Stimulated activated CD4-positive, alpha-beta T cell treated with anti-CD3 and anti-CD28 coated beads, TNF-alpha, amount 100 ng/mL, for 48 hours (primary cell): ENCODE measurements around the gene EP300.
A peak's percentile ranks its signal among the peaks of the same experiment; 100 is the strongest.
"Not testable (repeated sequence)": the region's sequence is repeated elsewhere in the genome, so short reads cannot be mapped to it uniquely, and the experiment has no call there.

ENCODE experiments used
- DNase-seq, 3 donors: peaks; one replicate each; pipeline ENCODE4 v3.0.0-alpha.2; 2020; ENCODE audit warnings: low read depth in 3 of 3

The EP300 gene

DNA sequence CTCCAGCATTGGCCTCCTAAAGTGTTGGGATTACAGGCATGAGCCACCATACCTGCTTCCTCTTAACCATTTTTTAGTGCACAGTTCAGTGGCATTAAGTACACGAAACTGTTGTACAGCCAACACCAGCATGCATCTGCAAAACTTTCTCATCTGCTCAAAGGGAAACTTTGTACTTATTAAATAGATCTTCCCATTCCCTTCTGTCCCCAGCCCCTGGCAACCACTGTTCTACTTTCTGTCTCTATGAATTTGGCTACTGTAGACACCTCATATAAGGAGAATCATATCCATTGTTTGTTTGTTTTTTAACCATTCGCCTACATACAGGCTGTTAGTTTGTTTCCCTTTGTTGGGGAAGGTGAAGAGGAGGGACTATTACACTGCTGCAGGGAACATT is 6.5 kb upstream of the EP300 start:
- DNase-seq: no peak

DNA sequence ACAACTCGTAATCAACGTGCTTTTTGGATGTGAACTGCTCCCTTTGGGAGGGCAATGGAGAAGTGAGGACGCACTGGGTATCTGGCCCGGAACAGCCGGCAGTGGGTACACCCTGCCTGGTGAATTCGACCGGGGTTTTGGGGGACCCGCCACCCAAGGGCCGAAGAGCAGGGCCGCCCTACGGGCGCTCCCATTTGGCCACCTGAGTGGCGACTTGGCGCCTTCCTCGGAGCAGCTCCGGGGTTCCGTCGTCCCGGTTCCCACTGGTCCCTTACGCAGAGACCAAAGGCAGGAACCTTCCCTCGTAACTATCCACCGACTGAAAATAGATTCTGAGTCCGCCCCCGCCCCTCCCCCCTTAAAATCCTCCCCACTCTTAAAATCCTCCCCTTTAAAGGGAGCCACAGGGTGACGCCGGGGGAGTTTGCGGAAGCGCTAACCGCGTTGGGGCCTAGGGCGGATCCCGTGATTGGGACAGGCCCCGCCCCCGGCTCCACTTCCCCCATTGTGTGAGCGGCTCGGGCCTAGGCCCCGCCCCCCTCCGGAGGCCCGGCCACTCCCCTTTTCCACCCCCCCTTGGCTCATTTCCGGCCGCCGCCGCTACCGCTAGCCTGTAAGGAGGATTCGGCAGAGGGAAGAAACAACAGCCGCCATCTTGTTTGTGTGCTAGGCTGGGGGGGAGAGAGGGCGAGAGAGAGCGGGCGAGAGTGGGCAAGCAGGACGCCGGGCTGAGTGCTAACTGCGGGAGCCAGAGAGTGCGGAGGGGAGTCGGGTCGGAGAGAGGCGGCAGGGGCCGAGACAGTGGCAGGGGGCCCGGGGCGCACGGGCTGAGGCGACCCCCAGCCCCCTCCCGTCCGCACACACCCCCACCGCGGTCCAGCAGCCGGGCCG is 1.0 kb upstream of the EP300 start:
- DNase-seq: peak; percentile 99

GRCh38 chr22:41092847-41093411 is 537 bp downstream of the EP300 start:
- DNase-seq: no peak

GRCh38 chr22:41094041-41094593 is 1.7 kb downstream of the EP300 start:
- no peak for DNase-seq

GRCh38 chr22:41096391-41096790 is 4.0 kb downstream of the EP300 start:
- DNase-seq: no peak

GRCh38 chr22:41096841-41097240 is 4.4 kb downstream of the EP300 start:
- no peak for DNase-seq

- DNase-seq: no peak
Observed at GRCh38 chr22:41099036-41099435, 6.6 kb downstream of the EP300 start.

DNA sequence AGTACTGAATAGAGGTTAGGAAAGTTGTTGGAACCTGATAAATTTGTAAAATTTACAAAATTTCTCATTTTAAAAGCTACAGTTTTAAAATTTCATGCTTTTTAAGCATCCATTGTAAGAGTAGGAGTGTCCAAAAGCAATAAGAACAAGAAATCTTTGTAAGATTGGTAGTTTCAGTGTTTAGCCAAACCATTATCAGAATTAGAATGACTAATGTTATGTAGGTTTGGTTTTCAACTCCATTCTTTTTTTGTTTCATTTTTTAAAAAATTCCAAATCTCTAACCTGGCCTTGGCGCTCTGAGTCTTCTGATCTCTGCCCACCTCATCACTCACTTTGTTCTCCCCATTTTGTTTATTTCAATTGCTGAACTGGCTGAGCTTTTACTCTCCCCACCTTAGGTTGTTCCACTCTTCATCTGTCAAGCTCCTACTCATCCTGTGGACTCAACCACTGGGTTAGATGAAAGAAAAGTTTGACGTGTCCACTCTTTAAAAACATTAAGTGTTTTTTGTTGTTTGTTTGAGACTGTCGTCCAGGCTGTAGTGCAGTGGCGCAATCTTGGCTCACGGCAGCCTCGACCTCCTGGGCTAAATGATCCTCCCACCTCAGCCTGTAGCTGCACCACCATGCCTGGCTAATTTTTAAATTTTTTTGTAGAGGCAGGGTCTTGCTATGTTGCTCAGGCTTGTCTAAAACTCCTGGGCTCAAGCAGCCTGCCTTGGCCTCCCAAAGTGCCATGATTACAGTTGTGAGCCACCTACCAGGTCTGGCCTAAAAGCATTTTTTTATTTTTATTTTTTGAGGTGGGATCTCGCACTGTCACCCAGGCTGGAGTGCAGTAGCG is 14.0 kb downstream of the EP300 start:
- no peak for DNase-seq

GRCh38 chr22:41106969-41107325 is 14.6 kb downstream of the EP300 start:
- DNase-seq: not testable (repeated sequence)

DNA sequence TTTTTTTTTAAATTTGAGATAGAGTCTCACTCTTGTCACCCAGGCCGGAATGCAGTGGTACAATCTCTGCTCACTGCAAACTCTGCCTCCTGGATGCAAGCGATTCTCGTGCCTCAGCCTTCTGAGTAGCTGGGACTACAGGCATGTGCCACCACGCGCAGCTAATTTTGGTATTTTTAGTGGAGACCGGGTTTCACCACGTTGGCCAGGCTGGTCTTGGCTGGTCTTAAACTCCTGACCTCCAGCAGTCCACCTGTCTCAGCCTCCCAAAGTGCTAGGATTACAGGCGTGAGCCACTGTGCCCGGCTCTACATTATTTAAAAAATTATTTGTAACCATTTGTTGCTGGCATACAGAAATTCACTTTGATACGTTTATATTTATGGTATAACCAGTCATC is 18.6 kb downstream of the EP300 start:
- DNase-seq: no peak

DNA sequence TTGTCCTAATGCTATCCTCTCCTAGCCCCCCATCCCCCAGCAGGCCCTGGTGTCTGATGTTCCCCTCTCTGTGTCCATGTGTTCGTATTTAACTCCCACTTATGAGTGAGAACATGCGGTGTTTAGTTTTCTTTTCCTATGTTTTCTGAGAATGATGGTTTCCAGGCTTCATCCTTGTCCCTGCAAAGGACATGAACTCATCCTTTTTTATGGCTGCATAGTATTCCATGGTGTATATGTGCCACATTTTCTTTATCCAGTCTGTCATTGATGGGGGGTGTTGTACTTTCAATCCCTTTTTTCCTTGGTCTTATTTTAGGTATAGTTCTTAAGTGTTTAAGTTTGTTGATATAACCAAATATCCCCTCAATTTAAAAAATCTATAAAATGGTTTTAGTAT is 23.9 kb downstream of the EP300 start:
- DNase-seq: no peak

DNA sequence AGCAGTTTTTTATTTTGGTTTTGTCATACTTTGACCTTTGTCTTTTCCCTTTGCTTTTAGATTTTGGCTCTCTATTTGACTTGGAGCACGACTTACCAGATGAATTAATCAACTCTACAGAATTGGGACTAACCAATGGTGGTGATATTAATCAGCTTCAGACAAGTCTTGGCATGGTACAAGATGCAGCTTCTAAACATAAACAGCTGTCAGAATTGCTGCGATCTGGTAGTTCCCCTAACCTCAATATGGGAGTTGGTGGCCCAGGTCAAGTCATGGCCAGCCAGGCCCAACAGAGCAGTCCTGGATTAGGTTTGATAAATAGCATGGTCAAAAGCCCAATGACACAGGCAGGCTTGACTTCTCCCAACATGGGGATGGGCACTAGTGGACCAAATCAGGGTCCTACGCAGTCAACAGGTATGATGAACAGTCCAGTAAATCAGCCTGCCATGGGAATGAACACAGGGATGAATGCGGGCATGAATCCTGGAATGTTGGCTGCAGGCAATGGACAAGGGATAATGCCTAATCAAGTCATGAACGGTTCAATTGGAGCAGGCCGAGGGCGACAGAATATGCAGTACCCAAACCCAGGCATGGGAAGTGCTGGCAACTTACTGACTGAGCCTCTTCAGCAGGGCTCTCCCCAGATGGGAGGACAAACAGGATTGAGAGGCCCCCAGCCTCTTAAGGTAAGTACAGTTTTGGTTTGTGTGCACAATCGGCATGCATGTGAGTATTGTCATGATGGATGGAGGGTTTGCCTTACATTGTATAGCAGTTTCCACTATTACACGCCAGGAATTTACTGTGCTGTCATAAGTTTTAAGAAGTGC is 25.0 kb downstream of the EP300 start:
- no peak for DNase-seq

DNA sequence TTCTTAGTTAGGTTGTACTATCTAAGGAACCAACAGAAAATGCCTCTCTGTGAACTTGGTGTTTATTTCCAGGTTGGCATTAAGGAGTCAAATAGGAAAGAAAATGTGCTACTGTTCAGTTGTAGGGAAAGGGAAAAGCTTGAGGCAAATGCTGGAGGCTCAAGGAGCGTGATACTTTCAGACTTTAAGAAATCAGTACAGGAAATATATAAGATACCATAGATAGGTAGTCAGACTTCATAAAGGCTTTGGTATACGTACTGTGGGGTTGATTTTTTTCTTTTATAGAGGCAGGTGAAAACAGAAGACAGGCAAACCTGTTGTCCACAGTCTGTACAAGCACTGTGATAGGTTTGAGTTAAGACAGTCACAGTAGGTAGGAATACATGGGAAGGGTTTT is 30.8 kb downstream of the EP300 start:
- DNase-seq: no peak

- no peak for DNase-seq
Observed at GRCh38 chr22:41124086-41124485, 31.7 kb downstream of the EP300 start.

DNA sequence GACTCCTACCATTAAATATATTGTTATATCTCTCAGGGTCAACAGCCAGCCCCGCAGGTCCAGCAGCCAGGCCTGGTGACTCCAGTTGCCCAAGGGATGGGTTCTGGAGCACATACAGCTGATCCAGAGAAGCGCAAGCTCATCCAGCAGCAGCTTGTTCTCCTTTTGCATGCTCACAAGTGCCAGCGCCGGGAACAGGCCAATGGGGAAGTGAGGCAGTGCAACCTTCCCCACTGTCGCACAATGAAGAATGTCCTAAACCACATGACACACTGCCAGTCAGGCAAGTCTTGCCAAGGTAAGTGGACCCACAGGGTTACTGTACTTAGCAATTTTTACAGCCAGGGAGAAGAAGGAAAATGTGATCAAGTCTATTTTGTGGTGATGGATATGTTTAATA is 35.1 kb downstream of the EP300 start:
- no peak for DNase-seq

GRCh38 chr22:41128606-41129005 is 36.2 kb downstream of the EP300 start:
- no peak for DNase-seq

- no peak for DNase-seq
Observed at GRCh38 chr22:41132550-41132949, 40.2 kb downstream of the EP300 start.

GRCh38 chr22:41140365-41140957 is 48.1 kb downstream of the EP300 start:
- DNase-seq: no peak

DNA sequence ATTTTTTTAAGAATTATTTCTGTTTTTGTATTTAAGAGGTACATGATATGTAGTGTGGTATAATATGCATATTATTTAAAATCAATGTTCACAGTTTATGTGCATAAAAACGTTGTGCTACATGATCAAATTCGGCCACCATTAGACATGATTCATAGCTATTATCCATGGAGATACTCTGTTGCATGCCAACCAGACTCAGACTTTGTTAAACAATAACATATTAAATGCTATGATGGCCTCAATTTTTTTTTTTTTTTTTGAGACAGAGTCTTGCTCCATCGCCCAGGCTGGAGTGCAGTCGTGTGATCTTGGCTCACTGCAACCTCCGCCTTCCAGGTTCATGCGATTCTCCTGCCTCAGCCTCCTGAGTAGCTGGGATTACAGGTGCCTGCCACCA is 53.5 kb downstream of the EP300 start:
- not testable (repeated sequence) for DNase-seq

- no peak for DNase-seq
Observed at GRCh38 chr22:41146573-41146972, 54.2 kb downstream of the EP300 start.

DNA sequence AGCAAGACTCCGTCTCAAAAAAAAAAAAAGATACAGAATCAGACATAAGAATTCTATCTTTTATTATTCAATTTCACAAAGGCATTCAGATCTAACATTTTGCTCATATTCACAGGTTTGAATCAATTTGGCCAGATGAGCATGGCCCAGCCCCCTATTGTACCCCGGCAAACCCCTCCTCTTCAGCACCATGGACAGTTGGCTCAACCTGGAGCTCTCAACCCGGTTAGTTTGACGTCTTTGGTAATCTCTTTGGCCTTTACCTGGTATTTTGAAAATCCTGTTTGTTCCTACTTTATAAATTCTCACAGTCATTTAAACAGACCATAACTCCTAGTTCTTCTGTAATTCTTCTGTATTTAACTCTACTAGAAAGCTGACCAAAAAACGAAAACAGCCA is 55.3 kb downstream of the EP300 start:
- no peak for DNase-seq
